Activated CD4-positive, alpha-beta T cell treated with anti-CD3 and anti-CD28 coated beads, Interleukin-2, amount 50 U/mL, for 16 hours (primary cell): ENCODE measurements around the gene SASH3.

Source experiments
- DNase-seq: peaks from one replicate; pipeline ENCODE4 v3.0.0-alpha.2; 2020

The SASH3 gene

GRCh38 chrX:129818123-129818522, 38.4 kb downstream of the SASH3 start:
- DNase-seq, result no peak

DNA sequence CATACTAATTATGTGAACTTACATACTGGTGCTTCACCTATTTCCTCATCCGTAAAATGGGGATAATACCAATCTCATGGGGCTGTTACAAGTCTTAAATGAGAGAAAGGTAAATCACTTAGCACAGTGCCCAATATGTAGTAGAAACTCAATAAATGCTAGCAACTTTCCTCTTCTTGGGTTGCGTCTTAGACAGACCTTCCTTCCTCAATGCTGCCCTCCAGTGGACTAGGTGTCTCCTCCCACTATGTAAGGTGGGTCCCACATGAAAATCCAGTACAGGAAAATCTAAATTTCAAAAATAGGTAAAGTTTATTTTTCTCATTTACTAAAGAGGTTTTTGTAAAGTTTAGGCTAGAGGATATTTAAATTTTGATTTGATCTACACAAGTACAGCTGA, 43.4 kb downstream of the SASH3 start:
- DNase-seq, result peak; percentile 61

DNA sequence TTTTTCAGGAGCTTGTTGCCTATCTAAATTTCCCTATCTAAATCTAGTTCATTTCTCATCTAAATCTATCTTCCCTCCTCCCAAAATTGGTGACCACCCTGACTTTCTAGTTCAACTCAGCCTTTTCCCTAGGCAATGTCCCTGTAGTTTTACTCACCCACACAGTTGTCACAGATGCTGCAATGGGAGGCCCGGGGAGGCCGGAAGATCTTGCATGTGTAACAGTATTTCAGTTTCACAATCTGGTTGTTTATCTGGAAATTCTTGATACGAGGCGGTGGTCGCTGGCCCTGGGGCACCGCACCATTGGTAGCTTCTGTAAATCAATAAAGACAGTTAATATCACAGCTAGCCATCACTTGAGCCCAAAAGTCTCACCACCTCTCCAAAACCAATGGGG, 43.8 kb downstream of the SASH3 start:
- peak; percentile 16 for DNase-seq

GRCh38 chrX:129824620-129825019, 44.9 kb downstream of the SASH3 start:
- no peak for DNase-seq

DNA sequence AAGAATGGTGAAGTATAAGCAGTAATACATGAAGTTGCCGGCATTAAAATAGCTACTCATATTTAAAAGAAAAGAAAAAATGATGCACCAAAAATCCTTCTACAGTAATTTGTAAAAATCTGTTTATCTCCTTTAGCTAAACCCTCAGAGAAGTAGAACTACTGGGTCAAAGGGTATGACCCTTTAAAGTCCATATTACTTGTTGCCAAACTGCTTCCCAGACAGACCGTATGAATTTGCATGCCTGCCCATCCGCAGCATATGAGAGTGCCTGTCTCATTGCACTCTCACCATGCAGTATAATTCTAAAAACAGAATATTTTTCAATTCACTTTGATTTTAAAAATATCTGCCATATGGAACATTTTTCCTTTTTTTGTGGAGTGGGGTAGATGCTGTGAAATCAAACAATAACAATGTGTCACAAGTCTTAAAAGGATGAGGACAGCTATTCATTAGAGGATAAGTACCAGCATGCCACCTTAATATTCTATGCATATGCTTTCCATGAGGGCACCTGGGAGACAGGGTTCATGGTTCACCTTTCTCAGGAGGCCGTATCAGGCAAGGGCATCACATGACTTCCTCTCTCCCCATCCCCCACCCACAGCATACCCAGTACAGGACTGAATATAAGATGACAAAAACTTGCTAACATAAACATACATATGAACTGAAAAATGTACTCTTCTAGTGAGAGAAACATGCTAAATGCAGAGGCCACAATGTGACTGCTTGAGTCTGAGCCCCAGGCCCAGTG, 46.2 kb downstream of the SASH3 start:
- DNase-seq, result no peak

DNA sequence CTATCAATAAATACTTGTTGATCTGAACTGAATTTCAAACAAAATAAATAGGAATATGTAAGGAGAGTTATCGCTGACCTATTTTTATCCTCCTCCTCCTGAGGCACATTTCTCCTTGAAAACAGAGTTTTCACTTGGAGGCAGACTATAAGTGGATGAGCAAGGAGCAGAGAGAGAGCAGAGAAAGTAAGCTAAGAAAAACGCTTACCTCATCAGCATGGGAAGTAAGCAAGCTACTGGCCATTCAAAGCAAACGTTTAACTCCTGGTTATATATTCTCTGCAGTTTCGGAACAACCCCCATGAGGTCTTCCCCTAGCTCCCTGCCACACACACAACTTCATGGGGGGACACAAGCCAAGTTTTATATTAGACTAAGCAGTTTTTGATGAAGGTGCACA, 50.7 kb downstream of the SASH3 start:
- DNase-seq, result no peak

- DNase-seq, result no peak
Measured at GRCh38 chrX:129831091-129831885, 51.5 kb downstream of the SASH3 start.

- DNase-seq, result no peak
Measured at GRCh38 chrX:129833153-129833990, 53.6 kb downstream of the SASH3 start.

DNA sequence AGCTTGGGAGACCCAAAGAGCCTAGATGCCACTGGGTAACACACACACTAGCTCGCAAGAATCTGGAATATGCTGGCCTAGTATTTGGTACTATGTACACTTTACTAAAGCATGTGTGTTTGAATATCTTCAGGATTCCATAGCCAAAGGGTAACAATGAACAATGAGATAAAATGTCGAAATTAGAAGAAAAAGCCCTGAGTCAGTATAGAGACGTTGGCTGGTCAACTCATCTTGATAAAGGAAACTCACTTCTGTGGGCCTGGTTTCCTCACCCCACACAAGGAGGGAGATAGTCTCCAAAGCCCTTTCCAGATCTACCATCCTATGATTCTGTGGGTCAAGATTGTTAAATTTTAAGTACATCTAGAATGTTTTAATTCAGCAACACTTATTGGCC, 57.1 kb downstream of the SASH3 start:
- no peak for DNase-seq

DNA sequence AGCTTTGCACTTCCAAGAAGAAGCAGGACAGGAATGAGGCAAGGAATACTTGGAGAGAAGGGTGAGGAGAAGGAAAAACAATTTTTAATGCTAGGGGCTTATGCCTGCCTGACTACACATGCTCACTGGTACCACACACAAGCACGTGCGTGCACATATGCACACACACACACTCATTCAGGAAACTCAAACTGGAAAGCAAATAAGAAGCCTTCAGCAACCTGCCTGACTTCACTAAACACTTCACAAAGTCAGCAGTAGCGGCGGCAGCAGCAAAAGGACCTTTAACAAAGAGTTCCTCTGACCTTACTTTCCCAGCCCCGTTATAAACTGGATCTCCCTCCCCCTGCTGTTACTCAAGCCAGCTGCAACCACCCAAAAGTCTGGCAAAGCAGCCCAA, 60.6 kb downstream of the SASH3 start:
- DNase-seq, result no peak

- no peak for DNase-seq
Measured at GRCh38 chrX:129842510-129843208, 62.9 kb downstream of the SASH3 start.

DNA sequence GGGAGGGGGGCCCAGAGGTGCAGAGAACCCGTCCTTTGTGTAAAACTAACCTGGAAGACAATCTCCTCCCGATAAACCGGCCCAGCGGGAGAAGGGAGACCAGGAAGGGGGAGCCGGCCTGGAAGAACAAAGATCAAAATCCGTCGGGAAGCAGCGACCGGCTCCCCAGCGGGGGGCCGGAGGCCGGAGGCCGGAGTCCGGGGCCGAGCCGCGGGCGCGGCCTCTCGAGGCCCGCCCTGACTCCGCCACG, 63.4 kb downstream of the SASH3 start:
- no peak for DNase-seq

GRCh38 chrX:129843459-129844306, 63.9 kb downstream of the SASH3 start, which contains the start of gene ZDHHC9:
TSS of gene ZDHHC9 (minus strand) at chrX:129843886. CDS start at chrX:129841945, 1,941 bp downstream.
- peak; percentile 89 for DNase-seq
